ENCODE measurements around the gene ITGAE.

GRCh38 chr17:3803308-3803640 lies 2.3 kb upstream of the ITGAE start:
- TF ChIP-seq CTCF (IDR thresholded peaks at IDR 0.05) (no peak), POLR2A (IDR thresholded peaks at IDR 0.05) (no peak)

Measured in lower leg skin (tissue), 3 donors.